Activated B cell treated with CpG ODN at 0.5 μM for 24 hours (primary cell): ENCODE results near the gene SLC35E3. TPM values are rescaled to one million over a fixed set of nuclear protein-coding genes. Genes with fewer than 3 reads are reported as not detected.

ENCODE experiments used
- ATAC-seq: fragments of 200-7000 bp; cut with Tn5 transposase; one replicate; pipeline ENCODE4 v1.10.0; 2021; ENCODE audit warnings: low read depth, mild to moderate bottlenecking, moderate library complexity
- CTCF ChIA-PET: fragments of 350-600 bp; sonication (Branson Sonifier 250); formaldehyde crosslinking; loops from one replicate; lab custom pipeline; 2021; ENCODE audit warnings: antibody characterized with exemption; lab: Charles Lee
- POLR2A ChIA-PET: fragments of 350-600 bp; sonication (Branson Sonifier 250); formaldehyde crosslinking; loops from one replicate; lab custom pipeline; 2021; ENCODE audit warnings: antibody characterized with exemption; lab: Charles Lee
- DNase-seq: peaks from one replicate; pipeline ENCODE4 v3.0.0; 2022
- H3K27ac Mint-ChIP-seq: one replicate; pipeline ENCODE4 v1.8.0; 2020; ENCODE audit warnings: mixed read lengths
- H3K27me3 Mint-ChIP-seq: one replicate; pipeline ENCODE4 v1.8.0; 2021; ENCODE audit warnings: mixed read lengths
- H3K36me3 Mint-ChIP-seq: one replicate; pipeline ENCODE4 v1.8.0; 2021; ENCODE audit warnings: low read depth, mixed read lengths
- H3K4me1 Mint-ChIP-seq: one replicate; pipeline ENCODE4 v1.8.0; 2021; ENCODE audit warnings: mixed read lengths
- H3K4me3 Mint-ChIP-seq: one replicate; pipeline ENCODE4 v1.8.0; 2020; ENCODE audit warnings: mild to moderate bottlenecking, mixed read lengths
- H3K9me3 Mint-ChIP-seq: one replicate; pipeline ENCODE4 v1.8.0; 2020; ENCODE audit warnings: mixed read lengths
- CTCF ChIP-seq: fragments of 200-600 bp; IDR thresholded peaks from one replicate; pipeline ENCODE4 v1.8.0; 2022; ENCODE audit warnings: antibody characterized with exemption, mild to moderate bottlenecking
- intact Hi-C: fragments of 100-400 bp; cut with micrococcal nuclease; formaldehyde crosslinking; loops from one replicate; pipeline ENCODE4 v1.15.1; 2024
- total RNA-seq: library from RNA; stranded (reverse); gene quantifications from 2 replicates; pipeline ENCODE4 v1.2.3, GENCODE V29; 2022

The SLC35E3 gene
- total RNA-seq, 1 donor from 2014 or later, result 9.5 TPM

DNA sequence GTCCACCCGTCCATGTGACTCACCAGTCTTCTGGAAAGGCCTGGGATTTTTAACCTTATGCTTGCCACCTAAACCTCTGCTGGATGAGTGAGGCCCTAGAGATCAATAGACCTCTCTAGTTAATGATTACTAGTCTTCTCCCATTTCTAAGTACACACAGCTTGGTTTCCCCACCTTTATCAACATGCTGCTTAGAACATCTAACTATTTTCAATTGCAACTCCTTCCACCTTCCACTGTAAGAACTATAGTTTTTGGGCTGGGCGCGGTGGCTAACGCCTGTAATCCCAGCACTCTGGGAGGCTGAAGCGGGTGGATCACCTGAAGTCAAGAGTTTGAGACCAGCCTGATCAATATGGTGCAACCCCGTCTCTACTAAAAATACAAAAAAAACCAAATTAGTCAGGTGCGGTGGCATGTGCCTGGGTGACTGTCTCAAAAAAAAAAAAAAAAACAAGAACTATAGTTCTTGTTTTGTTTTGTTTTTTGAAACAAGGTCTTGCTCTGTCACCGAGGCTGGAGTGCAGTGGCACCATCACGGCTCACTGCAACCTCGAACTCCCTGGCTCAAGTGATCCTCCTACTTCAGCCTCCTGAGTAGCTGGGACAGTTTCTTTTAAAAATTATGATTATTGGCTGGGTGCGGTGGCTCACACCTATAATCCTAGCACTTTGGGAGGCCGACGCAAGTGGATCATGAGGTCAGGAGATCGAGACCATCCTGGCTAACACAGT is 43.3 kb downstream of the SLC35E3 start:
- H3K27me3 Mint-ChIP-seq, result no peaks in the 10 kb centered on the region

DNA sequence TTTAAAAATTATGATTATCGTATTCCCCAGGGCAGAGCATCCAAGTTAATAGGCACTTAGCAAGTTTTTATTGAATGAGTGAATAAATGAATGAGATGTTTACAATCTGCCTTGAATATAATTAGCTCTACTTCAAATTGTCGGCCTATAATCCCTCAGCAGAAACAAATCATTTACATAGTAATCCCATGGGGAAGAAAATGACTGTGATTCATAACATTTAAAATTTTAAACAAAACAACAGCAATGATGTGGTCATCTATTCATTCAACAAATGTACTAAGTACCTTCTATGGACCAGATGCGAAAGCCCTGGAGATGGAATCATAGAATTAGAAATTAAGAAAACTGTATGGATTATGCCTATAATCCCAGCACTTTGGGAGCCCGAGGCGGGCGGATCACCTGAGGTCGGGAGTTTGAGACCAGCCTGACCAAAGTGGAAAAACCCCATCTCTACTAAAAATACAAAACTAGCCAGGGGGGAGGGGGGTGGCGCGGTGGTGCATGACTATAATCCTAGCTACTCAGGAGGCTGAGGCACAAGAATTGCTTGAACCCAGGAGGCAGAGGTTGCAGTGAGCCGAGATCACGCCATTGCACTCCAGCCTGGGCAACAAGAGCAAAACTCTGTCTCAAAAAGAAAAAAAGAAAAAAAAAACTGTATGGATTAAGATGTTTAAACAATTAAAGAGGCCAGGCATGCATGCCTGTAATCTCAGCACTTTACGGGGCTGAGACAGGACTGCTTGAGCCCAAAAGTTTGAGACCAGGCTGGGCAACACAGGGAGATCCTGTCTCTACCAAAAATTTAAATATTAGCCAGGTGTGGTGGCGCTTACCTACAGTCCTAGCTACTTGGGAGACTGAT is 44.3 kb downstream of the SLC35E3 start:
- TF ChIP-seq CTCF, result no peak
- CTCF ChIA-PET, result no interaction called here
- Mint-ChIP-seq H3K36me3 (no peaks in the 10 kb centered on the region), H3K4me1 (peaks cover 16% of the 10 kb centered on the region), H3K27me3 (no peaks in the 10 kb centered on the region), H3K4me3 (no peak overlapping the region), H3K9me3 (no peaks in the 10 kb centered on the region), H3K27ac (no peak overlapping the region)
- DNase-seq, result no peak
- POLR2A ChIA-PET, result interaction anchor here (1.3 to 2.0 kb wide), 2 partner anchors 17 to 44 kb away, joined by 3 to 5 read pairs; partner anchors contain the start of genes MDM2 and SLC35E3
- intact Hi-C loops, result no loop called here
- no peak for ATAC-seq

More for the DNA sequence above, 43.3 kb downstream of the SLC35E3 start:
- ATAC-seq (no peak), DNase-seq (no peak)
- intact Hi-C loops, result no loop called here
- no peak overlapping the region for H3K4me3 Mint-ChIP-seq
- ChIA-PET POLR2A (no interaction called here), CTCF (no interaction called here)
- H3K27ac Mint-ChIP-seq, result no peak overlapping the region
- no peak for TF ChIP-seq CTCF
- no peaks in the 10 kb centered on the region for H3K9me3 Mint-ChIP-seq
- H3K36me3 Mint-ChIP-seq, result no peaks in the 10 kb centered on the region
- peaks cover 16% of the 10 kb centered on the region for H3K4me1 Mint-ChIP-seq

- no peaks in the 10 kb centered on the region for H3K9me3 Mint-ChIP-seq
- no peak for TF ChIP-seq CTCF
- DNase-seq (no peak), ATAC-seq (no peak)
- no peaks in the 10 kb centered on the region for H3K36me3 Mint-ChIP-seq
- ChIA-PET POLR2A (interaction anchor here (1.3 to 2.0 kb wide), 2 partner anchors 17 to 45 kb away, joined by 3 to 5 read pairs; partner anchors contain the start of genes MDM2 and SLC35E3), CTCF (no interaction called here)
- no peak overlapping the region for H3K4me3 Mint-ChIP-seq
- H3K27ac Mint-ChIP-seq, result no peak overlapping the region
- intact Hi-C loops, result no loop called here
- no peaks in the 10 kb centered on the region for H3K27me3 Mint-ChIP-seq
- H3K4me1 Mint-ChIP-seq, result peaks cover 16% of the 10 kb centered on the region
Measured at GRCh38 chr12:68790952-68791234, 44.9 kb downstream of the SLC35E3 start.

GRCh38 chr12:68791897-68792481 is 46.0 kb downstream of the SLC35E3 start:
- H3K9me3 Mint-ChIP-seq, result no peaks in the 10 kb centered on the region
- no peaks in the 10 kb centered on the region for H3K27me3 Mint-ChIP-seq
- ATAC-seq, result no peak
- no peaks in the 10 kb centered on the region for H3K36me3 Mint-ChIP-seq
- POLR2A ChIA-PET, result interaction anchor here (1.3 to 2.0 kb wide), 2 partner anchors 16 to 46 kb away, joined by 3 to 5 read pairs; partner anchors contain the start of genes MDM2 and SLC35E3
- no peak for TF ChIP-seq CTCF
- DNase-seq, result no peak
- CTCF ChIA-PET, result no interaction called here
- H3K4me1 Mint-ChIP-seq, result peaks cover 16% of the 10 kb centered on the region
- intact Hi-C loops, result no loop called here
- no peak overlapping the region for H3K4me3 Mint-ChIP-seq
- no peak overlapping the region for H3K27ac Mint-ChIP-seq

GRCh38 chr12:68792952-68793351 is 47.0 kb downstream of the SLC35E3 start:
- DNase-seq (no peak), ATAC-seq (peak; percentile 89)
- Mint-ChIP-seq H3K4me3 (no peak overlapping the region), H3K27me3 (no peaks in the 10 kb centered on the region), H3K4me1 (peaks cover 8% of the 10 kb centered on the region), H3K9me3 (no peaks in the 10 kb centered on the region), H3K36me3 (no peaks in the 10 kb centered on the region), H3K27ac (no peak overlapping the region)
- TF ChIP-seq CTCF, result no peak
- ChIA-PET POLR2A (interaction anchor here (1.9 kb wide), 1 partner anchor 15 kb away, joined by 6 read pairs; the partner anchor contains the start of gene MDM2), CTCF (no interaction called here)
- intact Hi-C loops, result no loop called here
